GM13977 (cell line): ENCODE data around the gene VPS18.

Experiments
- DNase-seq: peaks from one replicate; pipeline ENCODE4 v3.0.0; 2012; ENCODE audit warnings: low spot score
- in situ Hi-C: fragments of 300-500 bp; cut with MboI; formaldehyde crosslinking; loops from one replicate; pipeline ENCODE4 v1.12.0; 2022; ENCODE audit warnings: low sequenced_read_pairs, low pct_unique_long_range_greater_than_20kb, mixed read lengths, inconsistent platforms; ENCODE audit not compliant: unreplicated experiment
- TF ChIP-seq, protein P1 (sequence below): IDR thresholded peaks from 2 replicates; pipeline ENCODE4 v1.5.1; 2012; ENCODE audit warnings: mild to moderate bottlenecking, control low read depth; ENCODE audit not compliant: insufficient read depth; ENCODE audit errors: extremely low read depth, missing control alignments

Gene VPS18

DNA sequence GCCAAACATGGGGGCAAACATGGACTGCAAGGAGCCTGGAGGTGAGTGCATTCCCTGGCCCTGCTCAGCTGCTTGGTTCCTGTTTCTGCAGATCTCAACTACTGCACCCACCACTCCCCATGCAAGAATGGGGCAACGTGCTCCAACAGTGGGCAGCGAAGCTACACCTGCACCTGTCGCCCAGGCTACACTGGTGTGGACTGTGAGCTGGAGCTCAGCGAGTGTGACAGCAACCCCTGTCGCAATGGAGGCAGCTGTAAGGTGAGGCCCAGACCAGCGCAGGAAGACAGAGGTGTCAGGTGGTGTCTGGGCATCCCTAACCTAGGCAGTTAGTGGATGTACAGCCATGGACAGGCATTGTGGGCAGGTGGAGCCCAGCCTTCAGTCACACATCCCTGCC is 40.2 kb downstream of the VPS18 start:
- in situ Hi-C loops, result no loop called here
- no peak for DNase-seq
- TF ChIP-seq, protein P1, sequence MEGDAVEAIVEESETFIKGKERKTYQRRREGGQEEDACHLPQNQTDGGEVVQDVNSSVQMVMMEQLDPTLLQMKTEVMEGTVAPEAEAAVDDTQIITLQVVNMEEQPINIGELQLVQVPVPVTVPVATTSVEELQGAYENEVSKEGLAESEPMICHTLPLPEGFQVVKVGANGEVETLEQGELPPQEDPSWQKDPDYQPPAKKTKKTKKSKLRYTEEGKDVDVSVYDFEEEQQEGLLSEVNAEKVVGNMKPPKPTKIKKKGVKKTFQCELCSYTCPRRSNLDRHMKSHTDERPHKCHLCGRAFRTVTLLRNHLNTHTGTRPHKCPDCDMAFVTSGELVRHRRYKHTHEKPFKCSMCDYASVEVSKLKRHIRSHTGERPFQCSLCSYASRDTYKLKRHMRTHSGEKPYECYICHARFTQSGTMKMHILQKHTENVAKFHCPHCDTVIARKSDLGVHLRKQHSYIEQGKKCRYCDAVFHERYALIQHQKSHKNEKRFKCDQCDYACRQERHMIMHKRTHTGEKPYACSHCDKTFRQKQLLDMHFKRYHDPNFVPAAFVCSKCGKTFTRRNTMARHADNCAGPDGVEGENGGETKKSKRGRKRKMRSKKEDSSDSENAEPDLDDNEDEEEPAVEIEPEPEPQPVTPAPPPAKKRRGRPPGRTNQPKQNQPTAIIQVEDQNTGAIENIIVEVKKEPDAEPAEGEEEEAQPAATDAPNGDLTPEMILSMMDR, result no peak

DNA sequence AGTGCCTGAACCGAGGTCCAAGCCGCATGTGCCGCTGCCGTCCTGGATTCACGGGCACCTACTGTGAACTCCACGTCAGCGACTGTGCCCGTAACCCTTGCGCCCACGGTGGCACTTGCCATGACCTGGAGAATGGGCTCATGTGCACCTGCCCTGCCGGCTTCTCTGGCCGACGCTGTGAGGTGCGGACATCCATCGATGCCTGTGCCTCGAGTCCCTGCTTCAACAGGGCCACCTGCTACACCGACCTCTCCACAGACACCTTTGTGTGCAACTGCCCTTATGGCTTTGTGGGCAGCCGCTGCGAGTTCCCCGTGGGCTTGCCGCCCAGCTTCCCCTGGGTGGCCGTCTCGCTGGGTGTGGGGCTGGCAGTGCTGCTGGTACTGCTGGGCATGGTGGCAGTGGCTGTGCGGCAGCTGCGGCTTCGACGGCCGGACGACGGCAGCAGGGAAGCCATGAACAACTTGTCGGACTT is 42.0 kb downstream of the VPS18 start:
- TF ChIP-seq, protein P1, result no peak
- in situ Hi-C loops, result no loop called here

GRCh38 chr15:40936709-40937666 is 42.7 kb downstream of the VPS18 start:
- no peak for DNase-seq
- TF ChIP-seq, protein P1, result peak; percentile 3
- in situ Hi-C loops, result no loop called here

More for the DNA sequence above, 42.0 kb downstream of the VPS18 start:
- DNase-seq, result no peak

- in situ Hi-C loops, result no loop called here
- DNase-seq, result no peak
- TF ChIP-seq, protein P1, result no peak
These were observed 43.7 kb downstream of the VPS18 start for GRCh38 chr15:40937762-40938535.

DNA sequence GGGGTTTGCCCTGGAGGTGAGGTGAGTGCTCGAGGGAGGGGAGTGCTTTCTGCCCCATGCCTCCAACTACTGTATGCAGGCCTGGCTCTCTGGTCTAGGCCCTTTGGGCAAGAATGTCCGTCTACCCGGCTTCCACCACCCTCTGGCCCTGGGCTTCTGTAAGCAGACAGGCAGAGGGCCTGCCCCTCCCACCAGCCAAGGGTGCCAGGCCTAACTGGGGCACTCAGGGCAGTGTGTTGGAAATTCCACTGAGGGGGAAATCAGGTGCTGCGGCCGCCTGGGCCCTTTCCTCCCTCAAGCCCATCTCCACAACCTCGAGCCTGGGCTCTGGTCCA is 44.3 kb downstream of the VPS18 start:
- in situ Hi-C loops, result no loop called here
- DNase-seq, result no peak
- TF ChIP-seq, protein P1, result no peak

GRCh38 chr15:40940296-40940801 is 46.1 kb downstream of the VPS18 start:
- TF ChIP-seq, protein P1, result no peak
- in situ Hi-C loops, result no loop called here
- no peak for DNase-seq
